NCI-H1105 treated with DMSO at 0.1 percent for 48 hours (cell line): ENCODE data around the gene TNS4.

ENCODE experiments used
- DNase-seq: peaks from one replicate; lab custom pipeline; 2025; lab: John Stamatoyannopoulos, UW

The TNS4 gene

GRCh38 chr17:40495140-40495539, 6.3 kb downstream of the TNS4 start:
- no peak for DNase-seq

GRCh38 chr17:40493697-40494096, 7.7 kb downstream of the TNS4 start:
- no peak for DNase-seq

- DNase-seq = no peak
These were observed 9.9 kb downstream of the TNS4 start for GRCh38 chr17:40491486-40491885.

- DNase-seq = no peak
These were observed 10.4 kb downstream of the TNS4 start for GRCh38 chr17:40490982-40491381.

- no peak for DNase-seq
These were observed 11.1 kb downstream of the TNS4 start for GRCh38 chr17:40490289-40490853.

- DNase-seq = no peak
These were observed 13.9 kb downstream of the TNS4 start for GRCh38 chr17:40487371-40488020.

- DNase-seq = no peak
These were observed 14.7 kb downstream of the TNS4 start for GRCh38 chr17:40486522-40487370.

GRCh38 chr17:40485851-40486521, 15.4 kb downstream of the TNS4 start:
- DNase-seq = no peak

GRCh38 chr17:40484973-40485530, 16.4 kb downstream of the TNS4 start:
- no peak for DNase-seq

- DNase-seq = no peak
These were observed 17.0 kb downstream of the TNS4 start for GRCh38 chr17:40484285-40484972.

GRCh38 chr17:40483679-40484078, 17.7 kb downstream of the TNS4 start:
- no peak for DNase-seq

GRCh38 chr17:40482722-40483121, 18.7 kb downstream of the TNS4 start:
- DNase-seq = no peak

GRCh38 chr17:40481106-40481505, 20.3 kb downstream of the TNS4 start:
- no peak for DNase-seq

GRCh38 chr17:40480501-40481003, 20.9 kb downstream of the TNS4 start:
- no peak for DNase-seq

GRCh38 chr17:40479754-40480480, 21.5 kb downstream of the TNS4 start:
- DNase-seq = no peak

GRCh38 chr17:40478486-40478885, 22.9 kb downstream of the TNS4 start:
- DNase-seq = no peak

GRCh38 chr17:40477796-40478195, 23.6 kb downstream of the TNS4 start:
- no peak for DNase-seq

- DNase-seq = no peak
These were observed 26.1 kb downstream of the TNS4 start for GRCh38 chr17:40475234-40475908.

- DNase-seq = no peak
These were observed 26.9 kb downstream of the TNS4 start for GRCh38 chr17:40474419-40475002.
